GM12801 (cell line): Measurements from ENCODE around the gene WDR64.

Experiments used
- TF ChIP-seq, protein P1 (sequence below): IDR thresholded peaks from one replicate; pipeline ENCODE4 v1.5.1; 2011; ENCODE audit warnings: control low read depth; ENCODE audit not compliant: insufficient read length; ENCODE audit errors: extremely low read depth

The WDR64 gene

GRCh38 chr1:241765390-241765789 is 113.3 kb downstream of the WDR64 start:
- TF ChIP-seq, protein P1, sequence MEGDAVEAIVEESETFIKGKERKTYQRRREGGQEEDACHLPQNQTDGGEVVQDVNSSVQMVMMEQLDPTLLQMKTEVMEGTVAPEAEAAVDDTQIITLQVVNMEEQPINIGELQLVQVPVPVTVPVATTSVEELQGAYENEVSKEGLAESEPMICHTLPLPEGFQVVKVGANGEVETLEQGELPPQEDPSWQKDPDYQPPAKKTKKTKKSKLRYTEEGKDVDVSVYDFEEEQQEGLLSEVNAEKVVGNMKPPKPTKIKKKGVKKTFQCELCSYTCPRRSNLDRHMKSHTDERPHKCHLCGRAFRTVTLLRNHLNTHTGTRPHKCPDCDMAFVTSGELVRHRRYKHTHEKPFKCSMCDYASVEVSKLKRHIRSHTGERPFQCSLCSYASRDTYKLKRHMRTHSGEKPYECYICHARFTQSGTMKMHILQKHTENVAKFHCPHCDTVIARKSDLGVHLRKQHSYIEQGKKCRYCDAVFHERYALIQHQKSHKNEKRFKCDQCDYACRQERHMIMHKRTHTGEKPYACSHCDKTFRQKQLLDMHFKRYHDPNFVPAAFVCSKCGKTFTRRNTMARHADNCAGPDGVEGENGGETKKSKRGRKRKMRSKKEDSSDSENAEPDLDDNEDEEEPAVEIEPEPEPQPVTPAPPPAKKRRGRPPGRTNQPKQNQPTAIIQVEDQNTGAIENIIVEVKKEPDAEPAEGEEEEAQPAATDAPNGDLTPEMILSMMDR = no peak

- TF ChIP-seq, protein P1 = no peak
Measured at GRCh38 chr1:241767737-241768136, 115.7 kb downstream of the WDR64 start.

DNA sequence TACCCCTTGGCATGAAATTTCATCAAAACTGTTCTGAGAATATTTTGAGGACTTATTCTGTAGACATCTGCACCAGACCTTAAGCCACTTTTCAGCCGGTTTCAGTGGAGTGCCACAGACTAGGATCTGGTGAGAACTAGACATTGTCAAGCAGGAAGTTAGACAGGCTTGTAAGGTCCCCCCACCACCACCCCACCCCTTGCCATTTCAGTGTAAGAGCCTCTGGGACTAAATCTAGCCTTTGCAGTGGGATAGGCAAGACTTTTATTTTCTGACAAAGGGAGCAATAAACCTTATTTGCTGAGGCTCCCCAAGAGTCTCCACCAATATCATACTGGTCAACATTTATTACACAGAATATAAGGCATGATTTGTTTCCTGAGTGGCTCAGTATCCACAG is 118.0 kb downstream of the WDR64 start:
- TF ChIP-seq, protein P1 = no peak

DNA sequence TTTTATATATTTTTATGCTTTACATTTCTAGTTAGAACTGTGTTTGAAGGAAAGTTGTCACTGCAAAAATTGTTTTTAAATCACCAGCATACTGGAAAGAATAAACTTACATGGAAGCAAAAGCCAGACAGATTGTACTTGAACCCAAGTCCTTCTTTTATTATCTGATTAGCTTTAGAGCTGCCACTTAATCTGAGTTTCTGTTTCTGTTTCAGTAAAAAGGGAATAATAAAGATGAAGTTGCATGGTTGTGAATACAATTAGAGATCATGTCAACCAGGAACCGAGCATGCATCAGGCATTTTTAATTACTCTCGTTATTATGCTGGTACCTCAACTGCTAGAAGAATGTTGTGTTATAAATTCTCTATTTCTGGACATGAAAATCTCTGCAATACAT is 119.0 kb downstream of the WDR64 start:
- TF ChIP-seq, protein P1 = no peak

- TF ChIP-seq, protein P1 = no peak
Measured at GRCh38 chr1:241772932-241773500, 120.9 kb downstream of the WDR64 start.

DNA sequence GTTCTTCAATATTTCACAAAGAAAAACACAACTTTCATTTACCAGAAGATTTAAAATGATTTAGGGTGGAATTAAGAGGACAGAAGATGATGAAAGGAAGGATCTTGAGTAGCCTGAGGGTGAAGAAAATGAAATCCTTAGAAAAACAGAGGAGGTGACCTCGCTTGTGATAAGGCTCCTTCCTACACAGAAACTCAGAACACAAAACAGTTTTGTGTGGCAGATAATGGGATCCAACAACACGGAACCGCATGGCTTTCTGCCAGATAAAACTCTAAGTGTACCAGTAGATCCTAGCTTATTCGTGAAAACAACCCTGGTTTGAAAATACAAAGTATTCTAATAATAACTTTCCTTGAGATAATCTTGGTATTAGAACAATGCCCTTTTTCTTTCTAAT is 121.9 kb downstream of the WDR64 start:
- TF ChIP-seq, protein P1 = no peak

- TF ChIP-seq, protein P1 = no peak
Measured at GRCh38 chr1:241775021-241775420, 122.9 kb downstream of the WDR64 start.

GRCh38 chr1:241776911-241777310 is 124.8 kb downstream of the WDR64 start:
- TF ChIP-seq, protein P1 = no peak
